Endodermal cell (in vitro differentiated cells): Measurements from ENCODE around the gene GSTO2. TPM values are rescaled to one million over a fixed set of nuclear protein-coding genes. Genes with fewer than 3 reads are reported as not detected.

Experiments used
- DNase-seq: peaks from one replicate; pipeline ENCODE4 v3.0.0-alpha.2; 2017
- H3K27ac ChIP-seq: 2 replicates; pipeline ENCODE4 v1.5.1; 2013; ENCODE audit warnings: mild to moderate bottlenecking, low read depth, low read length, moderate library complexity
- H3K27me3 ChIP-seq: 2 replicates; pipeline ENCODE4 v1.6.1; 2013; ENCODE audit warnings: mild to moderate bottlenecking, low read length, moderate library complexity; ENCODE audit not compliant: insufficient read depth, control insufficient read depth, poor library complexity, severe bottlenecking
- H3K36me3 ChIP-seq: 2 replicates; pipeline ENCODE4 v1.7.0; 2013; ENCODE audit warnings: mild to moderate bottlenecking, low read length, moderate library complexity; ENCODE audit not compliant: control insufficient read depth, insufficient read depth
- H3K4me1 ChIP-seq: one replicate; pipeline ENCODE4 v1.7.0; 2013; ENCODE audit warnings: low read length; ENCODE audit not compliant: control insufficient read depth, insufficient read depth
- H3K4me3 ChIP-seq: 2 replicates; pipeline ENCODE4 v1.5.1; 2013; ENCODE audit warnings: mild to moderate bottlenecking, low read length, moderate library complexity
- H3K9ac ChIP-seq: 2 replicates; pipeline ENCODE4 v1.6.1; 2013; ENCODE audit warnings: mild to moderate bottlenecking, low read length, moderate library complexity; ENCODE audit not compliant: poor library complexity, severe bottlenecking; ENCODE audit errors: extremely low read depth
- H3K9me3 ChIP-seq: 2 replicates; pipeline ENCODE4 v1.6.1; 2013; ENCODE audit warnings: mild to moderate bottlenecking, low read length, moderate library complexity; ENCODE audit not compliant: control insufficient read depth
- H3K27ac Mint-ChIP-seq: 2 replicates; pipeline ENCODE4 v1.8.0; 2020; ENCODE audit warnings: mixed read lengths
- H3K27me3 Mint-ChIP-seq: 2 replicates; pipeline ENCODE4 v1.8.0; 2021; ENCODE audit warnings: mild to moderate bottlenecking, mixed read lengths; ENCODE audit not compliant: insufficient read depth
- H3K36me3 Mint-ChIP-seq: 2 replicates; pipeline ENCODE4 v1.8.0; 2020; ENCODE audit warnings: low read depth, mixed read lengths
- H3K4me1 Mint-ChIP-seq: 2 replicates; pipeline ENCODE4 v1.8.0; 2020; ENCODE audit warnings: mixed read lengths
- H3K4me3 Mint-ChIP-seq: 2 replicates; pipeline ENCODE4 v1.8.0; 2020; ENCODE audit warnings: mild to moderate bottlenecking, moderate library complexity, mixed read lengths
- H3K9me3 Mint-ChIP-seq: 2 replicates; pipeline ENCODE4 v1.8.0; 2020; ENCODE audit warnings: mild to moderate bottlenecking, mixed read lengths
- WGBS, 2 experiments: methylation state at CpG; one replicate each; pipeline versions ENCODE4 v1.1.5 to v1.1.7; 2013; ENCODE audit warnings: missing lambda C conversion rate in 2 of 2, mixed read lengths in 1 of 2; ENCODE audit not compliant: insufficient coverage in 1 of 2, insufficient read length in 1 of 2; 5-methylcytosine and 5-hydroxymethylcytosine counted together
- total RNA-seq, 2 donors: library from RNA; stranded (reverse); fragmentation: NEBNext Ultra II Directional in 1 of 2; extraction: Animal tissue kit (Norgen Biotek cat#: 25700) in 1 of 2; gene quantifications; 2 replicates in 1 of 2; 3 replicates in 1 of 2; pipeline ENCODE4 v1.2.1, GENCODE V29; 2021
- TF ChIP-seq, protein P1 (sequence below): fragments of 200-600 bp; sonication (generic); conservative IDR thresholded peaks from 2 replicates; pipeline ENCODE4 v1.5.0; 2021; ENCODE audit warnings: antibody characterized with exemption, mild to moderate bottlenecking

GSTO2 gene
- total RNA-seq, 2 donors from 2014 or later: 17.8 to 18.8 TPM

DNA sequence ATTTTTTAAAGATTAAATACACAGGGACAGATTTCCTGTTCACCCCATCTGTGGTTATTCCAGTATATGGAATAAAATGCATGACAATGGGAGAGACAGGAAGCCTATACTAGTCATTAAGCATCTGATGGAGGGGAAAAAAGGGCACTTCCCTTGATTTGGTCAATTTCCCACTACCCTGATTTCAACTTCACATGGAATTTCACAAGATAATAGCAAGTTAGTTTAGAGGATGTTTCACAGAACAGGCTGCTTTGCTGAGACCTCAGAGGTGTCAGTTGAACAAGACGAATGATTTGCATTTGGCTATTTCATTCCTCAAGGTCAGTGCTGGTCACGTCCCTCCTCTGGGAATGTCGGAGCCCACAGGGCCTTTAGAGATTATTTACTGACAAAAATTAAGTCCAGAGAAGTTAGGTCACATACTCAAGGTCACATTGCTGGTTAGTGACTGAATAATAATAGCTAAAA is 74.0 kb downstream of the GSTO2 start:
- no peak overlapping the region for H3K9ac ChIP-seq
- no peaks in the 10 kb centered on the region for H3K36me3 ChIP-seq
- TF ChIP-seq, protein P1, sequence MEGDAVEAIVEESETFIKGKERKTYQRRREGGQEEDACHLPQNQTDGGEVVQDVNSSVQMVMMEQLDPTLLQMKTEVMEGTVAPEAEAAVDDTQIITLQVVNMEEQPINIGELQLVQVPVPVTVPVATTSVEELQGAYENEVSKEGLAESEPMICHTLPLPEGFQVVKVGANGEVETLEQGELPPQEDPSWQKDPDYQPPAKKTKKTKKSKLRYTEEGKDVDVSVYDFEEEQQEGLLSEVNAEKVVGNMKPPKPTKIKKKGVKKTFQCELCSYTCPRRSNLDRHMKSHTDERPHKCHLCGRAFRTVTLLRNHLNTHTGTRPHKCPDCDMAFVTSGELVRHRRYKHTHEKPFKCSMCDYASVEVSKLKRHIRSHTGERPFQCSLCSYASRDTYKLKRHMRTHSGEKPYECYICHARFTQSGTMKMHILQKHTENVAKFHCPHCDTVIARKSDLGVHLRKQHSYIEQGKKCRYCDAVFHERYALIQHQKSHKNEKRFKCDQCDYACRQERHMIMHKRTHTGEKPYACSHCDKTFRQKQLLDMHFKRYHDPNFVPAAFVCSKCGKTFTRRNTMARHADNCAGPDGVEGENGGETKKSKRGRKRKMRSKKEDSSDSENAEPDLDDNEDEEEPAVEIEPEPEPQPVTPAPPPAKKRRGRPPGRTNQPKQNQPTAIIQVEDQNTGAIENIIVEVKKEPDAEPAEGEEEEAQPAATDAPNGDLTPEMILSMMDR: no peak
- Mint-ChIP-seq H3K4me1 (peaks cover 18% of the 10 kb centered on the region), H3K4me3 (no peak overlapping the region), H3K27me3 (peaks cover 8% of the 10 kb centered on the region), H3K27ac (no peak overlapping the region), H3K9me3 (no peaks in the 10 kb centered on the region), H3K36me3 (no peaks in the 10 kb centered on the region)
- H3K9me3 ChIP-seq: no peaks in the 10 kb centered on the region
- H3K4me3 ChIP-seq: no peak overlapping the region
- no peaks in the 10 kb centered on the region for H3K4me1 ChIP-seq
- 58 to 77% methylated on average over 3 of the region's 3 CpGs for WGBS, 2 experiments
- H3K27ac ChIP-seq: no peak overlapping the region
- DNase-seq: peak; percentile 53
- no peaks in the 10 kb centered on the region for H3K27me3 ChIP-seq

DNA sequence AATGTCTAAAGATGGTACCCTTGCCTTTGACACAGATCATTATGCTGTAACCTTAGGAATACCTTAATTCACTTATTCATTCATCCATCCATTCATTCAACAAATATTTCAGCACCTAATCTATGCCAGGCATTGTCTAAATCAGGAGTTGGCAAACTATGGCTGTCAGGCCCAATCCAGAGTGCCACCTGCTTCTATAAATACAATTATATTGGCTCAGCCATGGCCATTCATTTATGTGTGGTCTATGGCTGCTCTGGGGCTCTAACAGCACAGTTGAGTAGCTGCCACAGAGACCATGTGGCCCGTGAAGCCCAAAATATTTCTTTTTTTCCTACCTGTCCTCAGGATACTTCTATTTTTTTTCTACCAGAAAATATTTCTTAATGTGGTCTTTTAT is 75.2 kb downstream of the GSTO2 start:
- peaks cover 16% of the 10 kb centered on the region for H3K4me1 Mint-ChIP-seq
- Histone ChIP-seq H3K36me3 (no peaks in the 10 kb centered on the region), H3K9me3 (no peaks in the 10 kb centered on the region), H3K4me3 (no peak overlapping the region), H3K27me3 (no peaks in the 10 kb centered on the region), H3K4me1 (no peaks in the 10 kb centered on the region), H3K9ac (no peak overlapping the region), H3K27ac (no peak overlapping the region)
- WGBS, 2 experiments: 100% methylated on average over 1 of the region's 1 CpG; no CpG with 5 or more reads in 1 of the 2 experiments
- no peak overlapping the region for H3K27ac Mint-ChIP-seq
- no peaks in the 10 kb centered on the region for H3K36me3 Mint-ChIP-seq
- TF ChIP-seq, protein P1: no peak
- no peaks in the 10 kb centered on the region for H3K9me3 Mint-ChIP-seq
- DNase-seq: no peak
- no peak overlapping the region for H3K4me3 Mint-ChIP-seq
- H3K27me3 Mint-ChIP-seq: peaks cover 5% of the 10 kb centered on the region

DNA sequence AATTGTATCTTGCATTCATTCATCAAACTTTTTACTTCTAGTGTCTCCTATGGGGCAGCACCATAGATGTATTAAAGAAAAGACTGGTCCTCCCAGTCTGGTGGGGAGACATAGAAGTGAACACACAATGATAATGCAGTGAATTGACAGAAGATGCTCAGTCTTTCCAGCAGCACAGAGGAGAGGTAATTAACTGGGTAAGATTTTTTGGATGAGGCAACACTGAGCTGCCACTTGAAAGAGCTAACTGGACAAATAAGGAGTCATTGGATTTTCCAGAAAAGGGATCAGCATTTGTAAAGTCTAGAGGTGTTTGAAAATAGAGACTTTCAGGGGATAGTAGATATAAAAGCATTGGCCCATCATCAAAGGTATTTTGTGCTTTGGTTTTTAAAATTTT is 76.5 kb downstream of the GSTO2 start:
- no peaks in the 10 kb centered on the region for H3K9me3 ChIP-seq
- H3K4me1 ChIP-seq: no peaks in the 10 kb centered on the region
- no peaks in the 10 kb centered on the region for H3K36me3 ChIP-seq
- TF ChIP-seq, protein P1: no peak
- Mint-ChIP-seq H3K27me3 (no peaks in the 10 kb centered on the region), H3K4me1 (peaks cover 5% of the 10 kb centered on the region), H3K4me3 (no peak overlapping the region), H3K27ac (no peak overlapping the region), H3K36me3 (no peaks in the 10 kb centered on the region), H3K9me3 (no peaks in the 10 kb centered on the region)
- no peak overlapping the region for H3K9ac ChIP-seq
- H3K27me3 ChIP-seq: no peaks in the 10 kb centered on the region
- H3K27ac ChIP-seq: no peak overlapping the region
- no peak overlapping the region for H3K4me3 ChIP-seq
- no peak for DNase-seq
